DOHH2 (cell line): Measurements from ENCODE around the gene TCEAL8.

ENCODE experiments used
- EZH2phosphoT487 ChIP-seq: fragments of 200-600 bp; sonication (generic); IDR thresholded peaks from 2 replicates; pipeline ENCODE4 v1.6.1; 2017; ENCODE audit warnings: borderline replicate concordance, mild to moderate bottlenecking, antibody characterized with exemption, low read length, moderate library complexity, mixed read lengths
- TF ChIP-seq, protein P1 (sequence below): fragments of 200-600 bp; sonication (generic); IDR thresholded peaks from one replicate; pipeline ENCODE4 v1.5.1; 2014; ENCODE audit warnings: antibody characterized with exemption, mild to moderate bottlenecking, low read depth, low read length; ENCODE audit not compliant: poor library complexity, severe bottlenecking

GRCh38 chrX:103256651-103257050 lies 1.7 kb upstream of the TCEAL8 start:
- TF ChIP-seq, protein P1, sequence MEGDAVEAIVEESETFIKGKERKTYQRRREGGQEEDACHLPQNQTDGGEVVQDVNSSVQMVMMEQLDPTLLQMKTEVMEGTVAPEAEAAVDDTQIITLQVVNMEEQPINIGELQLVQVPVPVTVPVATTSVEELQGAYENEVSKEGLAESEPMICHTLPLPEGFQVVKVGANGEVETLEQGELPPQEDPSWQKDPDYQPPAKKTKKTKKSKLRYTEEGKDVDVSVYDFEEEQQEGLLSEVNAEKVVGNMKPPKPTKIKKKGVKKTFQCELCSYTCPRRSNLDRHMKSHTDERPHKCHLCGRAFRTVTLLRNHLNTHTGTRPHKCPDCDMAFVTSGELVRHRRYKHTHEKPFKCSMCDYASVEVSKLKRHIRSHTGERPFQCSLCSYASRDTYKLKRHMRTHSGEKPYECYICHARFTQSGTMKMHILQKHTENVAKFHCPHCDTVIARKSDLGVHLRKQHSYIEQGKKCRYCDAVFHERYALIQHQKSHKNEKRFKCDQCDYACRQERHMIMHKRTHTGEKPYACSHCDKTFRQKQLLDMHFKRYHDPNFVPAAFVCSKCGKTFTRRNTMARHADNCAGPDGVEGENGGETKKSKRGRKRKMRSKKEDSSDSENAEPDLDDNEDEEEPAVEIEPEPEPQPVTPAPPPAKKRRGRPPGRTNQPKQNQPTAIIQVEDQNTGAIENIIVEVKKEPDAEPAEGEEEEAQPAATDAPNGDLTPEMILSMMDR: no peak
- TF ChIP-seq EZH2phosphoT487: no peak
